GM20000 (cell line): ENCODE data around the gene NHERF2.

Source experiments
- DNase-seq: peaks from one replicate; pipeline ENCODE4 v3.0.0; 2012; ENCODE audit warnings: low spot score
- CTCF ChIP-seq: IDR thresholded peaks from 2 replicates; pipeline ENCODE4 v1.5.1; 2012; ENCODE audit warnings: mild to moderate bottlenecking, control low read depth; ENCODE audit errors: extremely low read depth, missing control alignments

The NHERF2 gene

GRCh38 chr16:2083876-2084780, 57.4 kb downstream of the NHERF2 start:
- no peak for TF ChIP-seq CTCF
- no peak for DNase-seq

- no peak for TF ChIP-seq CTCF
- DNase-seq = no peak
Observed at GRCh38 chr16:2084895-2085625, 58.4 kb downstream of the NHERF2 start.

GRCh38 chr16:2085669-2086068, 59.0 kb downstream of the NHERF2 start:
- no peak for DNase-seq

GRCh38 chr16:2086106-2086742, 59.5 kb downstream of the NHERF2 start:
- TF ChIP-seq CTCF = no peak
- no peak for DNase-seq

More at GRCh38 chr16:2085669-2086068, 59.0 kb downstream of the NHERF2 start:
- TF ChIP-seq CTCF = no peak

- no peak for TF ChIP-seq CTCF
- no peak for DNase-seq
Observed at GRCh38 chr16:2086812-2087747, 60.4 kb downstream of the NHERF2 start.

GRCh38 chr16:2087748-2088631, 61.3 kb downstream of the NHERF2 start:
- no peak for DNase-seq
- no peak for TF ChIP-seq CTCF
